Testis (tissue), 2 donors: ENCODE data around the gene RASGRF2.

Source experiments
- CTCF ChIP-seq, 3 experiments: fragments of 450-650 bp in 2 of 3; fragments of 200-600 bp in 1 of 3; sonication (generic) in 1 of 3; IDR thresholded peaks; one replicate each; pipeline ENCODE4 v1.5.1; 2016 to 2019; ENCODE audit warnings: antibody characterized with exemption in 3 of 3, mild to moderate bottlenecking in 2 of 3, moderate library complexity in 1 of 3
- POLR2A ChIP-seq: fragments of 450-650 bp; IDR thresholded peaks from one replicate; pipeline ENCODE4 v1.6.1; 2017; ENCODE audit warnings: antibody characterized with exemption, mild to moderate bottlenecking, moderate library complexity

- TF ChIP-seq CTCF (IDR thresholded peaks at IDR 0.05) = no peak
- no peak for TF ChIP-seq POLR2A
Observed at GRCh38 chr5:81209386-81209785, 249.2 kb downstream of the RASGRF2 start.
